PFSK-1 (cell line): ENCODE results near the gene VSTM4.

Experiments used
- FOXP2 ChIP-seq: optimal IDR thresholded peaks from 2 replicates; pipeline ENCODE3; 2011; ENCODE audit warnings: borderline replicate concordance, control low read depth, inconsistent platforms; ENCODE audit not compliant: insufficient read depth; ENCODE audit errors: extremely low read length, extremely low read depth
- POLR2AphosphoS5 ChIP-seq: IDR thresholded peaks from 2 replicates; pipeline ENCODE4 v1.6.1; 2012; ENCODE audit warnings: low read depth, mild to moderate bottlenecking, control low read depth, low read length, moderate library complexity
- SIN3A ChIP-seq: IDR thresholded peaks from 2 replicates; pipeline ENCODE4 v1.6.1; 2012; ENCODE audit warnings: mild to moderate bottlenecking, low read length, moderate library complexity, borderline replicate concordance; ENCODE audit not compliant: insufficient read depth
- TAF1 ChIP-seq: IDR thresholded peaks from 2 replicates; pipeline ENCODE4 v1.6.1; 2012; ENCODE audit warnings: low read length, control low read depth, borderline replicate concordance; ENCODE audit not compliant: insufficient read depth
- TF ChIP-seq, protein P1 (sequence below), 2 experiments: IDR thresholded peaks; 2 replicates each; pipeline versions ENCODE4 v1.6.1 to v1.8.0; 2011 to 2012; ENCODE audit warnings: low read depth in 2 of 2, low read length in 2 of 2, control low read depth in 1 of 2, inconsistent platforms in 1 of 2, mild to moderate bottlenecking in 1 of 2, moderate library complexity in 1 of 2; ENCODE audit not compliant: insufficient read depth in 1 of 2

DNA sequence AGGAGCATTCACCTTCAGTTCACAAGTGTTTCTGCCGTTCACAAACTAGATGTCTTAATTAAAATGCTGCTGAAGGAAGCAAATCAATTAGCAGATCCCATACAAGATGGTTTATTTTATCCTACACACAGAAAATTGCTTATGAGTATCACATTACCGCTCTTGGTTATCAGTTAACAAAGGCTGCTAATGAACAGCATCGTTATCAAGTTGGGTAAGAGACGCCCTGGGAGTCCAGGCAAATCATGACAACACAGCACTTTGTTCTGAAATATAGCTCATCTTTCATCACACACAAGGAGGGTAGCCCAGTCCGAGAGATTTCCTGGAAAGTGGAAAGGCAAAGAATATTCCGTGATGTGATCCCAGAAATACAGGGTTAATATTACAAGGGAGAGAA is 39.3 kb upstream of the VSTM4 start:
- TF ChIP-seq POLR2AphosphoS5 (no peak), TAF1 (no peak), SIN3A (no peak), FOXP2 (no peak)
- TF ChIP-seq, protein P1, sequence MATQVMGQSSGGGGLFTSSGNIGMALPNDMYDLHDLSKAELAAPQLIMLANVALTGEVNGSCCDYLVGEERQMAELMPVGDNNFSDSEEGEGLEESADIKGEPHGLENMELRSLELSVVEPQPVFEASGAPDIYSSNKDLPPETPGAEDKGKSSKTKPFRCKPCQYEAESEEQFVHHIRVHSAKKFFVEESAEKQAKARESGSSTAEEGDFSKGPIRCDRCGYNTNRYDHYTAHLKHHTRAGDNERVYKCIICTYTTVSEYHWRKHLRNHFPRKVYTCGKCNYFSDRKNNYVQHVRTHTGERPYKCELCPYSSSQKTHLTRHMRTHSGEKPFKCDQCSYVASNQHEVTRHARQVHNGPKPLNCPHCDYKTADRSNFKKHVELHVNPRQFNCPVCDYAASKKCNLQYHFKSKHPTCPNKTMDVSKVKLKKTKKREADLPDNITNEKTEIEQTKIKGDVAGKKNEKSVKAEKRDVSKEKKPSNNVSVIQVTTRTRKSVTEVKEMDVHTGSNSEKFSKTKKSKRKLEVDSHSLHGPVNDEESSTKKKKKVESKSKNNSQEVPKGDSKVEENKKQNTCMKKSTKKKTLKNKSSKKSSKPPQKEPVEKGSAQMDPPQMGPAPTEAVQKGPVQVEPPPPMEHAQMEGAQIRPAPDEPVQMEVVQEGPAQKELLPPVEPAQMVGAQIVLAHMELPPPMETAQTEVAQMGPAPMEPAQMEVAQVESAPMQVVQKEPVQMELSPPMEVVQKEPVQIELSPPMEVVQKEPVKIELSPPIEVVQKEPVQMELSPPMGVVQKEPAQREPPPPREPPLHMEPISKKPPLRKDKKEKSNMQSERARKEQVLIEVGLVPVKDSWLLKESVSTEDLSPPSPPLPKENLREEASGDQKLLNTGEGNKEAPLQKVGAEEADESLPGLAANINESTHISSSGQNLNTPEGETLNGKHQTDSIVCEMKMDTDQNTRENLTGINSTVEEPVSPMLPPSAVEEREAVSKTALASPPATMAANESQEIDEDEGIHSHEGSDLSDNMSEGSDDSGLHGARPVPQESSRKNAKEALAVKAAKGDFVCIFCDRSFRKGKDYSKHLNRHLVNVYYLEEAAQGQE (IDR thresholded peaks at IDR 0.05; ENCODE audit: insufficient read depth in 1 of 2, low read depth in 2 of 2, low read length in 2 of 2), result no peak
